GM19395 (cell line): ENCODE results near the gene HEPHL1.
"Not testable (repeated sequence)": the region's sequence is repeated elsewhere in the genome, so short reads cannot be mapped to it uniquely, and the experiment has no call there.

Source experiments
- ATAC-seq: cut with Tn5 transposase; IDR thresholded peaks from one replicate; pipeline ENCODE4 v1.9.1; 2021; ENCODE audit warnings: mild to moderate bottlenecking, moderate library complexity; ENCODE audit not compliant: unreplicated experiment

The HEPHL1 gene

DNA sequence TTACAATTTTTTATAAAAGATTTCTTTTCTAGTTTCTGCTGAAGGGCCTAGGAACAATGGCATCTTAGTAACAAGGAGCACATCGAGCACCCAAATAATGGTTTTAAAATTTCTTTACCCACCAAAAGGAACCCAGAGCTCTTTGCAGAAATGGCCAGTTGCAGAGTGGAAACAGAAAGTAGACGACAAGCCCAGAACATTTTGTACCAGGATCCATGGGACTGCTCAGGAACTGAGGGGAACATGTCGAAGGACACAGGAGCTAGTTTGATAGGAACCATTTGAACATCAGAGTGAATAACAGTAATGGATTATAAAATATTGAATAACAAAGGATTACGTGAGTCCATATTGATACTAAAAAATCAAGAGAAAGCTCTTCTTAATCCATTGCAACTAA lies 124.8 kb downstream of the HEPHL1 start:
- ATAC-seq: no peak

DNA sequence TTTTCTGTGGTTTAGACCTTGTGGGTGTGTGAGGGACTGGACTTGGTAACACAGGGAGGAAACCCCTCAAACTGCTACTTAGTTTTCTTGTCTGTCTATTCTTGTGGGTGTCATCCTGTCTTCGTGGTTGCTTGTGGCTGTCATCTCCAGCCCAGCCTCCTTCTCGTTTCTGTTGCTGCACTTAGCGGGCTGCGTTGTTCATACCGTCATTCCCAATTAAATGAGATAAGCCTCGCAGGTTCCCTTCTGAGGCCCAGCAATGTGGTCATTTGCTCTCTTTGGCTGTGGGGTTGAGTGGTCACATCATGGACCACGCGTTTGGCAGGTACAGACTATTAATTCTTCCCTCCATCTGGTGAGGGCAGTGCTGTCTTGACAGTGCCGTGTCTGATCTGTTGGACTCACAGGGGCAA lies 126.3 kb downstream of the HEPHL1 start:
- no peak for ATAC-seq

DNA sequence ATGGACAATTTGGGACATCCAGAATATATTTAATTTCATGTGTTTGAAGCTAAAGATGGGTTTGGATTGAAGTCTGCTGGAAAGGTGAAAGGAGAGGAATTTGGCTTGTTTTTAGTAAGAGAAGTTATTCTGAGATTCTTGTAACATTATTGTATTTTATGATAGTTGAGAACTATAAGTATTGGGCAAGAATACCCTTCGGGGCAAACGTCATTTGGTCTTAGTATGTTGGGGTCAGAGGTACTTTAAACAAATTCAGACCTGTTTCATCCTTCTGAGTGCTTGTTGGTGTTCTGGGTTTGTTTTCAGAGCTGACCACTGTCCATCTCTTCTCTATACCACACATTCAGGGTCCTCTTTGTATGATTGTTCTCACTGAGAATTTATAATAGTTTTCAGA lies 127.0 kb downstream of the HEPHL1 start:
- ATAC-seq: no peak

DNA sequence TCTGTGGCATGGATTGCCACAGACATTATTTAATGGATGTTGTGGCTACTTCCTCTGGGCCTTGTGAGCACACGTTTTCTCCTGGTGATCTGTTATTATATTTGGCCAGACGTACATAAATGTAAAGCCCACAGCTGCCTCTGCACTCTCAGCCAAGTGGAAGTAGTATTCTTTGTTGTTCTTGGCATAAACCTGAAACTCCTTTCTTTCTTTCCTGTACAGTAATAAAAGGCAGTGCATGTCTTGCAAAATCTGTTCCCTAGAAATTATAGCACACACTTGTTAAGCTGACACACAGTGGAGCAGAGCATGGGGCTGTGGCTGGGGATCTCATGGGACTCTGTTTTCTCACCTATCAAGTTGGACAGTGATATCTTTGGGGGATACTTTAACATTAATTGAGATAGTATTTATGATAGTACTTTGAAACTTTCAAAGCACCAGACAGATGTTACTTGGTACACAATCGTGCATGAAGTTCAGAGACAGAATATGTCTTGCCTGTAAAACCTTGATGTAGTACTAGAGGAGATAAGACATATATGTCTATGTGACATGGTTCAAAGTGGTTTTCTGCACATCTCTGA lies 128.4 kb downstream of the HEPHL1 start:
- no peak for ATAC-seq

DNA sequence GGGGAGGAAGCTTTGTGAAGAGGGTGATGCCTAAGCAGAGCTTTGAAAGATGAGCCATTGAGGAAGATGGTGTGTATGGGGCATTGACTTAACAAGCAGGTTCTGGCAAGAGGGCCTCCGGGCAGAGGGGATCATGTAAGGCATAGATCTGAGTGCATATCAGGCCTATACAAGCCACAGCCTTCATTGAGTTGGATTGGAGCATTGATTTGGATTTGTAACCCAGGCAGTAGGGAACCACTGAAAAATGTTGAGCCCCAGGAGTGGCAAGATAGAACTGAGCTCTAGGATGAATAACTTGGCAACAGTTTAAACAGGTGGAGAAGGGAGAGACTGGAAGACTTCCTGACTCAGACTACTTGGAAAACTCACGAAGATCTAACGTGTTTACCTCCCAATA lies 128.9 kb downstream of the HEPHL1 start:
- ATAC-seq: no peak

DNA sequence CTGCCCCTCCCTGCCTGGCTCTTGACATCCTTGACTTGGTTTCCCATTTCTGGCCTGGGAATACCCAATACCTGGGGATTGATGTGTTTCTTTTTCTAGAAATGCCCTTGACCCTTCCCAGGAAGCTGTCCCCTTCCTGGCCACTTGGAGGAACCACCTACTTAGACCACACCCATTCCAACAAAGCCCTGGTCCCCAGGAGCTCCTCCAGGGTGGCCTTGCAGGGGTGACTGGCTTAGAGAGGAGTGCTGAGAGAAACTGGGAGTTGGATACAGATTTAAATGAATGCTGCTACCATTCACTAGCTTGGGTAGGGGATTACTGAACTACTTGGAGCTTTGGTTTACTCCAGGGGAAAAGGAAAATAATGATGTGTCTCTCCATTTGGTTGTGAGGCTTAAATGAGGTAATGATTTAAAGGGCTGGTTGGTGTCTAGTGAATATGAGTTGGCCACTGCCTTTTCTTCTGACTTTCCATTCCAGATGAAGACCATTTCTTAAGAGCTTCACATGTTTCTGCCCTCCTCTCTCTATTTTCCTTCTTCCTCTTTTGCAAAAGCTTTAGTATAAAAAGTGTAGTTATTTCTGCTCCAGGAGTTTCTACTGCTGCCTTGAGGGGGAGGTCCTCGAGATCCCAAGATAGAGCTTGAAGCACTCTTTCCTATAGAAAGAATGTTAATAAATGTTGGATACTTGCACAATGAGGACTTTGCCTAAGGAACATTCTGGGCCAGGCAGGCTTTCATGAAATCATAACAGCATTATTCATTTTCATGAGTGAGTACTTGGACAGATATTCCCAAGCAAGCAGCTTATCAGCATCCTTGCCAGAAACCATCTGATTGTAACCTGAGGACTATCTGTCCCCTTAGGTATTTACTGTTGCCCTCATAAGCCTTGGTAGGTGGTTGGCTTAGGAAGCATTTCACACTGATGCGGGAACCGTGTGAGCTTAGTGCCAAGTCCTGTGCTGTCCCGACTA lies 129.8 kb downstream of the HEPHL1 start:
- no peak for ATAC-seq

DNA sequence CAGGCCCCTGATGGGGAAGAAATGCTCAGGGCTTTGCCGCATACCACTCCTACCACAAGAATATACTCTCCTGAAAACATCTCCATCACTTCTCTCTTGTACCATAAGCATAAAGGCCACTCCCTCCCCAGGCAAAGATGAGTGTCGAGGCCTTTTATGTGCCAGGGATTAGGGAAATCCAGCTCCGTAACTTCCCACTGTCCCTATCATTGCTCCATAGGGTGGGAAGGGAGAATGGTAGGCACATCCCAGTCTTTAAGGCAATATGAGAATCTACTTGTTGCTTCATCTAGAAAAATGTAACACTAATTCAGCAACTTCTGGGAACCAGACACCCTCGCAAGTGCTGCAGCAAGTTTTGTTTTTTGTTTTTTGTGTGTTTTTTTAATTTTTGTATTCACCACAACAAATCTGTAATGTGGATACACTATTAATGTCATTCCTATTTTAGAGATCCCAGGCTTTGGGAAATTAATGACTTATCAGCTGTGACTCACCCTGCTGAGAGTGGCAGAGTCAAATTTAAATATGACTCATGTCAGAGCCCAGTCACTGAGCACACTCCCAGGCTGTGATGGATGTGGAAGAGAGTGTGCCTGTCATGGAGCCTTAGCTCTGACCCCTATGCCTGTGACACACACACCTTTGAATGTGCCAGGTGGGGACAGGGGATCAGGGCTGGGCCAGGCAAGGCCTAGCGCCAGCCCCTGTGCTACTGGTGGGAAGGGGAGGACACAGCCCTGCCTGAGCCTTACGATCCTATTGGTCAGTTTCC lies 130.9 kb downstream of the HEPHL1 start:
- ATAC-seq: peak; percentile 41

DNA sequence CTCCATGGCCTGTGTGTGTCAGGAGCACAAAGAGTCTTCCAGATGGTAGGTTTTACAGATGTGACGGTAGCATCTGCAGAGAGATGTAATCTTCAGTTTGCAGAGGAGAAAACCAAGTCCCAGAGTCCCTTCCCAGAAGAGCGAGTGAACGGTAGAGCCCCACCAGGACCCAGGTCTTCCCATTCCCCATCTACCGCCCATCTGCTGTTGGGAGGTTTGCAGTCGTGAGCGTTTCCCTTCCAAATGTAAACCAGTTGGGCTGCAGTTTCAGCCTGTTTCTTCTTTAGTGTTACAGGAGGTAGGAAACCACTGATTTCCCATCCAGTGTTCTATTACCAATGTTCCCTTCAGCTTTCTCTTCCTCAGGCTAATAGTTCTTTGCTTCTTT lies 131.5 kb downstream of the HEPHL1 start:
- no peak for ATAC-seq

DNA sequence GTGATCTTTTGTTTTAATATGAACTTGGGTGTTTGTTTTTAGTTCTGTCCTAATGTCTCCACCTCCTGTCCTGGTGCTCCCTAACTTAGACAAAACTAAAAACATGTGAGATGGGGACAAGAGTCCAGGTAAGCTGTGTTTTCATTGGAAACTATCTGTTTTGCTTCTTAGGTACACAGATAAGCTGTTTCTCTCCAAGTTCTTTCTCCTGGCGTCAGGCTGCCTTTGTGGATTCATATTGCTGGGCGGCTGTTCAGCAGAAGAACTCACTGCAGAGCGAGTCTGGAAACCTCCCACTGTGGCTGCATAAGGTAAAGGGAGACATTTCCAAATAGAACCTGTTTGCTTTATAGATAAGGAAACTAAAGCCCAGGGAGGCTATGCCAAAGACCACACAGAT lies 132.2 kb downstream of the HEPHL1 start:
- ATAC-seq: no peak

DNA sequence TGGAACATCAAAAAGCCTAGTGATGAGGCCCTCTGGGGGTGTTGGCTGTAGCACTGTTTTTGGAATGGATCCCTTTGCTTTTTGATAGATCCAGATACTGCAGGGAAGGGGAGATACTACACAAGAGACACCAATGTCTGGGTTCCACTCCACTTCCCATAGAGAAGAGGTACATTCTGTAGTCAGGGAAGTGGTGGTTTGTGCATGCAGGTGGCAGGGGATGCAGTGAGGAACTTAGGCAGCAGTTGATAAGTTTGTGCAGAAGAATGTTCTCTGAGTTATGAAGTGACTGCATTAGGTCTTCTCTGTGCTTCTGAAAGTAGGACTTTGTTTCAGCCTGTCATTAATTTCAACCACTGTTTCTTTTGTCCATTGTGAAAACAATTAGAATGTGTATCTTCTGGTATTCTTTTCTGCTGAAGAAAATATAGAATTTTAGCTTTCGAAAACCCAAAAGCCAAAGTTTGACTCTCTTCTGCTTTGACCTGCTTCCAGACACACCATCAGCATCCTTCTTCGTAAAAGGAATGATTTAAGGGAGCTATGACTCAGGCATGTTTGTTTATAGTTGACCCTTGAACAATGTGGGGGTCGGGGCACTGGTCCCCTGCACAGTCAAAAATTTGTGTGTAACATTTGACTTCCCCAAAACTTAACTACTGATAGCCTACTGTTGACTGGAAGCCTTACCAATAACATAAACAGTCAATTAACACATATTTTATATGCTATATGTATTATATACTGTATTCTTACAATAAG lies 133.1 kb downstream of the HEPHL1 start:
- ATAC-seq: no peak

DNA sequence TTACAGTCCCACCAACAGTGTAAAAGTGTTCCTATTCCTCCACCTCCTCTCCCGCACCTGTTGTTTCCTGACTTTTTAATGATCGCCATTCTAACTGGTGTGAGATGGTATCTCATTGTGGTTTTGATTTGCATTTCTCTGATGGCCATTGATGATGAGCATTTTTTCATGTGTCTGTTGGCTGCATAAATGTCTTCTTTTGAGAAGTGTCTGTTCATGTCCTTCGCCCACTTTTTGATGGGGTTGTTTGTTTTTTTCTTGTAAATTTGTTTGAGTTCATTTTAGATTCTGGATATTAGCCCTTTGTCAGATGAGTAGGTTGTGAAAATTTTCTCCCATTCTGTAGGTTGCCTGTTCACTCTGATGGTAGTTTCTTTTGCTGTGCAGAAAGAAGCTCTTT lies 136.2 kb downstream of the HEPHL1 start:
- ATAC-seq: not testable (repeated sequence)
